Liver (tissue), 9 donors: ENCODE measurements around the gene KCNJ12. TPM values are rescaled to one million over a fixed set of nuclear protein-coding genes. Genes with fewer than 3 reads are reported as not detected.
"Not testable (repeated sequence)": the region's sequence is repeated elsewhere in the genome, so short reads cannot be mapped to it uniquely, and the experiment has no call there.

Experiments
- DNase-seq: peaks from one replicate; pipeline ENCODE4 v3.0.0-alpha.2; 2017; ENCODE audit warnings: low spot score
- H3K27ac ChIP-seq, 2 donors: one replicate each; pipeline ENCODE4 v1.7.0; 2013; ENCODE audit warnings: inconsistent platforms in 2 of 2, low read length in 2 of 2, control low read depth in 1 of 2, low read depth in 1 of 2, mild to moderate bottlenecking in 1 of 2
- H3K27me3 ChIP-seq, 4 donors: one replicate each; pipeline versions ENCODE4 v1.6.1 to v1.7.0; 2013; ENCODE audit warnings: low read length in 3 of 4, inconsistent platforms in 1 of 4, mild to moderate bottlenecking in 1 of 4, moderate library complexity in 1 of 4; ENCODE audit not compliant: control insufficient read depth in 4 of 4, insufficient read depth in 4 of 4
- H3K36me3 ChIP-seq, 4 donors: one replicate each; pipeline versions ENCODE4 v1.6.1 to v1.7.0; 2013; ENCODE audit warnings: low read length in 3 of 4, mild to moderate bottlenecking in 3 of 4, low read depth in 1 of 4, moderate library complexity in 1 of 4; ENCODE audit not compliant: control insufficient read depth in 4 of 4, insufficient read depth in 3 of 4
- H3K4me1 ChIP-seq, 4 donors: one replicate each; pipeline versions ENCODE4 v1.6.1 to v1.7.0; 2013; ENCODE audit warnings: low read length in 3 of 4, mild to moderate bottlenecking in 3 of 4, moderate library complexity in 1 of 4; ENCODE audit not compliant: control insufficient read depth in 4 of 4, insufficient read depth in 4 of 4
- H3K4me3 ChIP-seq, 3 donors: one replicate each; pipeline versions ENCODE4 v1.6.1 to v1.7.0; 2013; ENCODE audit warnings: low read length in 3 of 3, control low read depth in 1 of 3, low read depth in 1 of 3, mild to moderate bottlenecking in 1 of 3
- H3K9ac ChIP-seq, 2 donors: one replicate each; pipeline ENCODE4 v1.7.0; 2013; ENCODE audit warnings: low read length in 2 of 2, mild to moderate bottlenecking in 2 of 2, moderate library complexity in 2 of 2, control low read depth in 1 of 2, low read depth in 1 of 2
- H3K9me3 ChIP-seq, 4 donors: one replicate each; pipeline versions ENCODE4 v1.6.1 to v1.7.0; 2013; ENCODE audit warnings: low read length in 3 of 4; ENCODE audit not compliant: control insufficient read depth in 4 of 4
- WGBS: extraction: QIAGEN DNeasy Blood & Tissue Kit; methylation state at CpG from one replicate; pipeline ENCODE4 v1.1.7; 2013; 5-methylcytosine and 5-hydroxymethylcytosine counted together
- polyA plus RNA-seq, 2 donors: library from polyadenylated mRNA; stranded (reverse) in 1 of 2; unstranded in 1 of 2; fragments of 200-250 nt in 1 of 2; fragments of >200 nt in 1 of 2; fragmentation: Nextera tagmentation in 1 of 2; extraction: Ambion mirVana in 1 of 2; gene quantifications; one replicate each; pipeline versions ENCODE4 v1.2.1 to v1.2.3, GENCODE V29; 2013 to 2015
- total RNA-seq, 2 donors: library from RNA; depleted of rRNA; stranded (reverse); fragments of >200 nt; gene quantifications; one replicate each; pipeline ENCODE4 v1.2.3, GENCODE V29; 2014
- donor health status: healthy.
- donor health status: healthy.
- donor health status: healthy.
- donor health status: healthy.
- donor health status: healthy.

KCNJ12 gene
- total and polyA plus RNA-seq, 4 donors, result 0.25 to 0.67 (median 0.38) TPM

- H3K4me1 ChIP-seq, DNase-seq, H3K9me3 ChIP-seq, H3K9ac ChIP-seq, H3K36me3 ChIP-seq, H3K27ac ChIP-seq, H3K27me3 ChIP-seq, H3K4me3 ChIP-seq: not testable (repeated sequence)
- WGBS, result 78% methylated on average over 8 of the region's 8 CpGs
These were observed 26.0 kb downstream of the KCNJ12 start for GRCh38 chr17:21402166-21402571.

GRCh38 chr17:21402926-21403325, 26.8 kb downstream of the KCNJ12 start:
- not testable (repeated sequence) for H3K27ac ChIP-seq, H3K4me1 ChIP-seq, H3K9me3 ChIP-seq, DNase-seq, H3K9ac ChIP-seq, H3K4me3 ChIP-seq, H3K36me3 ChIP-seq, H3K27me3 ChIP-seq
- WGBS, result 85% methylated on average over 3 of the region's 3 CpGs

- not testable (repeated sequence) for H3K4me3 ChIP-seq, H3K36me3 ChIP-seq, H3K9me3 ChIP-seq, H3K9ac ChIP-seq, H3K4me1 ChIP-seq, DNase-seq, H3K27me3 ChIP-seq, H3K27ac ChIP-seq
- 80% methylated on average over 8 of the region's 8 CpGs for WGBS
These were observed 27.9 kb downstream of the KCNJ12 start for GRCh38 chr17:21404106-21404505.

- DNase-seq, H3K27me3 ChIP-seq, H3K4me1 ChIP-seq, H3K36me3 ChIP-seq, H3K9ac ChIP-seq, H3K9me3 ChIP-seq, H3K27ac ChIP-seq, H3K4me3 ChIP-seq: not testable (repeated sequence)
- 75% methylated on average over 6 of the region's 6 CpGs for WGBS
These were observed 28.4 kb downstream of the KCNJ12 start for GRCh38 chr17:21404539-21404938.

- H3K4me3 ChIP-seq, H3K27ac ChIP-seq, H3K9ac ChIP-seq, H3K36me3 ChIP-seq, H3K27me3 ChIP-seq, H3K4me1 ChIP-seq, H3K9me3 ChIP-seq, DNase-seq: not testable (repeated sequence)
- 64% methylated on average over 26 of the region's 26 CpGs for WGBS
These were observed 29.0 kb downstream of the KCNJ12 start for GRCh38 chr17:21404956-21405731.

- not testable (repeated sequence) for H3K9ac ChIP-seq, H3K9me3 ChIP-seq
These were observed 29.8 kb downstream of the KCNJ12 start for GRCh38 chr17:21405904-21406400.

GRCh38 chr17:21406616-21407404, 30.7 kb downstream of the KCNJ12 start:
- not testable (repeated sequence) for H3K36me3 ChIP-seq, DNase-seq, H3K9me3 ChIP-seq, H3K9ac ChIP-seq, H3K27me3 ChIP-seq, H3K4me1 ChIP-seq, H3K4me3 ChIP-seq, H3K27ac ChIP-seq
- 69% methylated on average over 4 of the region's 5 CpGs for WGBS

More at GRCh38 chr17:21405904-21406400, 29.8 kb downstream of the KCNJ12 start:
- H3K27ac ChIP-seq, H3K4me3 ChIP-seq, DNase-seq, H3K36me3 ChIP-seq, H3K4me1 ChIP-seq, H3K27me3 ChIP-seq: not testable (repeated sequence)
- 75% methylated on average over 7 of the region's 7 CpGs for WGBS

- H3K9ac ChIP-seq, H3K4me3 ChIP-seq, H3K27me3 ChIP-seq, H3K36me3 ChIP-seq, H3K27ac ChIP-seq, H3K9me3 ChIP-seq, H3K4me1 ChIP-seq, DNase-seq: not testable (repeated sequence)
- 68% methylated on average over 1 of the region's 1 CpG for WGBS
These were observed 31.6 kb downstream of the KCNJ12 start for GRCh38 chr17:21407752-21408151.
